Body of pancreas (tissue), 4 donors: Measurements from ENCODE around the gene IL17RE. TPM values are rescaled to one million over a fixed set of nuclear protein-coding genes. Genes with fewer than 3 reads are reported as not detected.
A peak's percentile ranks its signal among the peaks of the same experiment; 100 is the strongest.

ENCODE experiments used
- ATAC-seq: fragments of 150-250 bp; one replicate; pipeline ENCODE4 v1.9.1; 2016
- DNase-seq, 4 donors: peaks; one replicate each; pipeline ENCODE4 v3.0.0-alpha.2; 2019
- H3K27ac ChIP-seq, 4 donors: fragments of 200-600 bp; sonication (generic); 1 replicate in 3 of 4; 2 replicates in 1 of 4; pipeline versions ENCODE4 v1.5.1 to v1.6.1; 2016 to 2019; ENCODE audit warnings: mild to moderate bottlenecking in 1 of 4, mixed read lengths in 1 of 4, moderate library complexity in 1 of 4
- H3K27me3 ChIP-seq, 2 donors: fragments of 200-600 bp; sonication (generic); one replicate each; pipeline ENCODE4 v1.6.0; 2016; ENCODE audit warnings: mild to moderate bottlenecking in 1 of 2
- H3K36me3 ChIP-seq, 2 donors: fragments of 200-600 bp; sonication (generic); replicated peaks in 1 of 2; 2 replicates each; pipeline ENCODE4 v1.5.1; 2016; ENCODE audit warnings: low read depth in 2 of 2; ENCODE audit not compliant: insufficient read depth in 1 of 2
- H3K4me1 ChIP-seq: fragments of 200-600 bp; sonication (generic); one replicate; pipeline ENCODE4 v1.6.0; 2016
- H3K4me3 ChIP-seq, 2 donors: fragments of 200-600 bp; sonication (generic); 1 replicate in 1 of 2; 2 replicates in 1 of 2; pipeline ENCODE4 v1.5.1; 2016 to 2019
- H3K9me3 ChIP-seq, 3 donors: fragments of 200-600 bp; sonication (generic); 1 replicate in 2 of 3; 2 replicates in 1 of 3; pipeline ENCODE4 v1.5.1; 2016
- POLR2A ChIP-seq, 3 donors: fragments of 450-650 bp; IDR thresholded peaks; one replicate each; pipeline ENCODE4 v1.6.1; 2016; ENCODE audit warnings: antibody characterized with exemption in 3 of 3, mild to moderate bottlenecking in 2 of 3
- WGBS, 2 donors: methylation state at CpG; one replicate each; pipeline ENCODE4 v1.1.5; 2017; 5-methylcytosine and 5-hydroxymethylcytosine counted together
- intact Hi-C: fragments of 100-400 bp; cut with DNase I; formaldehyde crosslinking; loops from one replicate; pipeline ENCODE4 v1.15.1; 2023
- total RNA-seq, 2 donors: library from RNA; depleted of rRNA; stranded (reverse); fragments of >200 nt; gene quantifications; one replicate each; pipeline ENCODE4 v1.1.0, GENCODE V29; 2016
- TF ChIP-seq, protein P1 (sequence below), 7 experiments: fragments of 450-650 bp in 4 of 7; fragments of 200-600 bp in 3 of 7; sonication (generic) in 3 of 7; IDR thresholded peaks; one replicate each; pipeline ENCODE4 v1.5.1; 2016 to 2019; ENCODE audit warnings: antibody characterized with exemption in 7 of 7

The IL17RE gene
- total RNA-seq, 2 donors from 2014 or later: 10.9 to 18.2 TPM

- 0% methylated on average over 10 to 50 of the region's 50 CpGs for WGBS, 2 donors
- H3K36me3 ChIP-seq: no peaks in the 10 kb centered on the region
- intact Hi-C loops: no loop called here
- peak; percentile 85 to 89 (median 88) for TF ChIP-seq POLR2A (IDR thresholded peaks at IDR 0.05)
- TF ChIP-seq, protein P1, sequence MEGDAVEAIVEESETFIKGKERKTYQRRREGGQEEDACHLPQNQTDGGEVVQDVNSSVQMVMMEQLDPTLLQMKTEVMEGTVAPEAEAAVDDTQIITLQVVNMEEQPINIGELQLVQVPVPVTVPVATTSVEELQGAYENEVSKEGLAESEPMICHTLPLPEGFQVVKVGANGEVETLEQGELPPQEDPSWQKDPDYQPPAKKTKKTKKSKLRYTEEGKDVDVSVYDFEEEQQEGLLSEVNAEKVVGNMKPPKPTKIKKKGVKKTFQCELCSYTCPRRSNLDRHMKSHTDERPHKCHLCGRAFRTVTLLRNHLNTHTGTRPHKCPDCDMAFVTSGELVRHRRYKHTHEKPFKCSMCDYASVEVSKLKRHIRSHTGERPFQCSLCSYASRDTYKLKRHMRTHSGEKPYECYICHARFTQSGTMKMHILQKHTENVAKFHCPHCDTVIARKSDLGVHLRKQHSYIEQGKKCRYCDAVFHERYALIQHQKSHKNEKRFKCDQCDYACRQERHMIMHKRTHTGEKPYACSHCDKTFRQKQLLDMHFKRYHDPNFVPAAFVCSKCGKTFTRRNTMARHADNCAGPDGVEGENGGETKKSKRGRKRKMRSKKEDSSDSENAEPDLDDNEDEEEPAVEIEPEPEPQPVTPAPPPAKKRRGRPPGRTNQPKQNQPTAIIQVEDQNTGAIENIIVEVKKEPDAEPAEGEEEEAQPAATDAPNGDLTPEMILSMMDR (IDR thresholded peaks at IDR 0.05): no peak
- peak; percentile 93 for ATAC-seq
- H3K4me3 ChIP-seq: peak within 1 kb of the TSS; percentile 43 to 50
- peaks cover 35% of the 10 kb centered on the region for H3K4me1 ChIP-seq
- H3K27me3 ChIP-seq: no peaks in the 10 kb centered on the region
- H3K9me3 ChIP-seq: no peaks in the 10 kb centered on the region
- peak; percentile 97 to 98 (median 97) for DNase-seq
- H3K27ac ChIP-seq: peak within 1 kb of the TSS; percentile 77 to 97 (median 90)
Measured at GRCh38 chr3:9933561-9934234, 31.1 kb downstream of the IL17RE start, which contains the start of gene CRELD1. CRELD1 (plus strand) TSS chr3:9933834; CDS start chr3:9934439, 605 bp downstream.

GRCh38 chr3:9934235-9934621, 31.6 kb downstream of the IL17RE start:
- Histone ChIP-seq H3K27me3 (no peaks in the 10 kb centered on the region), H3K9me3 (no peaks in the 10 kb centered on the region), H3K4me3 (peak overlapping the region; percentile 0 to 50), H3K36me3 (no peaks in the 10 kb centered on the region), H3K27ac (peak overlapping the region; percentile 77 to 97 (median 90)), H3K4me1 (peaks cover 35% of the 10 kb centered on the region)
- WGBS, 2 donors: 6 to 10% methylated on average over 11 of the region's 11 CpGs
- no peak for ATAC-seq
- intact Hi-C loops: no loop called here
- peak in 3 of 4 donors; percentile 22 to 29 (median 22) for DNase-seq
- no peak for TF ChIP-seq POLR2A (IDR thresholded peaks at IDR 0.05)
- TF ChIP-seq, protein P1 (IDR thresholded peaks at IDR 0.05): peak in 3 of 7 experiments; percentile 18 to 21 (median 20)

GRCh38 chr3:9934993-9935392, 32.3 kb downstream of the IL17RE start:
- Histone ChIP-seq H3K9me3 (no peaks in the 10 kb centered on the region), H3K27me3 (no peaks in the 10 kb centered on the region), H3K27ac (no peak overlapping the region), H3K36me3 (no peaks in the 10 kb centered on the region), H3K4me1 (peaks cover 35% of the 10 kb centered on the region), H3K4me3 (no peak overlapping the region)
- DNase-seq (no peak), ATAC-seq (no peak)
- no peak for TF ChIP-seq POLR2A (IDR thresholded peaks at IDR 0.05)
- TF ChIP-seq, protein P1 (IDR thresholded peaks at IDR 0.05): no peak
- intact Hi-C loops: no loop called here
- 35 to 45% methylated on average over 4 of the region's 4 CpGs for WGBS, 2 donors

GRCh38 chr3:9935966-9936510, 33.4 kb downstream of the IL17RE start:
- no peak overlapping the region for H3K27ac ChIP-seq
- no peaks in the 10 kb centered on the region for H3K9me3 ChIP-seq
- ATAC-seq: no peak
- intact Hi-C loops: no loop called here
- H3K4me1 ChIP-seq: peaks cover 35% of the 10 kb centered on the region
- H3K27me3 ChIP-seq: no peaks in the 10 kb centered on the region
- DNase-seq: no peak
- H3K4me3 ChIP-seq: no peak overlapping the region
- TF ChIP-seq, protein P1 (IDR thresholded peaks at IDR 0.05): no peak
- H3K36me3 ChIP-seq: no peaks in the 10 kb centered on the region
- 92 to 97% methylated on average over 5 of the region's 5 CpGs for WGBS, 2 donors
